LNCAP (cell line): ENCODE data around the gene KCNJ8.

Experiments
- TF ChIP-seq, protein P1 (sequence below): fragments of 450-650 bp; IDR thresholded peaks from 2 replicates; pipeline ENCODE4 v1.5.1; 2017; ENCODE audit warnings: mild to moderate bottlenecking

KCNJ8 gene

DNA sequence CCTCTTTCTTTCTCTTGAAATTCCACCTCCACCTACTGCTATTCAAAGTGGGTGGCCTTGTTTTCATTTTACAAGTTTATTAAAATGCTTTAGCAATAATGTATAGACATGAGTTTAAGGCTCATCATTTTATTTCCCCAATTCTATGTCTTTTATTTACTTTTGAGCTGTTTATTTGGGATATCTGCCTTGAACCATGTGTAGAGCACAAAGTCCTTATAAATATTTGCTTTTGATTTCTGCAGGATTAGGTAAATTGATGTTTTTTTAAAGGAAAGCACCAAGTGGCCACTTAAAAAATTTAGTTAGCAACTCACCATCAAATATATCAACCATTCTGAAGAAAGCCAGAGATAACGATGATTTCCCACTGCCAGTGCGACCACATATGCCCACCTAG is 39.8 kb upstream of the KCNJ8 start:
- TF ChIP-seq, protein P1, sequence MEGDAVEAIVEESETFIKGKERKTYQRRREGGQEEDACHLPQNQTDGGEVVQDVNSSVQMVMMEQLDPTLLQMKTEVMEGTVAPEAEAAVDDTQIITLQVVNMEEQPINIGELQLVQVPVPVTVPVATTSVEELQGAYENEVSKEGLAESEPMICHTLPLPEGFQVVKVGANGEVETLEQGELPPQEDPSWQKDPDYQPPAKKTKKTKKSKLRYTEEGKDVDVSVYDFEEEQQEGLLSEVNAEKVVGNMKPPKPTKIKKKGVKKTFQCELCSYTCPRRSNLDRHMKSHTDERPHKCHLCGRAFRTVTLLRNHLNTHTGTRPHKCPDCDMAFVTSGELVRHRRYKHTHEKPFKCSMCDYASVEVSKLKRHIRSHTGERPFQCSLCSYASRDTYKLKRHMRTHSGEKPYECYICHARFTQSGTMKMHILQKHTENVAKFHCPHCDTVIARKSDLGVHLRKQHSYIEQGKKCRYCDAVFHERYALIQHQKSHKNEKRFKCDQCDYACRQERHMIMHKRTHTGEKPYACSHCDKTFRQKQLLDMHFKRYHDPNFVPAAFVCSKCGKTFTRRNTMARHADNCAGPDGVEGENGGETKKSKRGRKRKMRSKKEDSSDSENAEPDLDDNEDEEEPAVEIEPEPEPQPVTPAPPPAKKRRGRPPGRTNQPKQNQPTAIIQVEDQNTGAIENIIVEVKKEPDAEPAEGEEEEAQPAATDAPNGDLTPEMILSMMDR: no peak

GRCh38 chr12:21813751-21814150 is 39.2 kb upstream of the KCNJ8 start:
- TF ChIP-seq, protein P1: no peak

GRCh38 chr12:21813125-21813524 is 38.6 kb upstream of the KCNJ8 start:
- TF ChIP-seq, protein P1: no peak

DNA sequence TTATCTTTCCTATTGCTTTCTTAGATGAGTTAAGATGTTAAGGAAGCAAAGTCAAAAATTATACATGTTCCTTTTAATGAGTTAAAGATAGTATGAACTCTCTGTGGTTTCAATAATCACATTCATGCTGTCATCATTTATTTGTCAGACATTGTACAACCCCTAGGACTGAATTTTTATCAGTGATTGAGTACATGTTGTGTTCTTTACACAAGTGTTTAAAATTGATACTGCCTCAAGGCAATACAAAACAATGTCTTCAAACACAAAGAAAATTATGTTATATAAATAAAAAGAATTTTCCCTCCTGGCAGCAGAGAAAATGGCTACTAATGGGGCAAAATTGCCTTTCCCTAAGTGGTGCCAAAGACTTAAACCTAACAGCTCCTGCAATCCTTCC is 34.6 kb upstream of the KCNJ8 start:
- TF ChIP-seq, protein P1: no peak

DNA sequence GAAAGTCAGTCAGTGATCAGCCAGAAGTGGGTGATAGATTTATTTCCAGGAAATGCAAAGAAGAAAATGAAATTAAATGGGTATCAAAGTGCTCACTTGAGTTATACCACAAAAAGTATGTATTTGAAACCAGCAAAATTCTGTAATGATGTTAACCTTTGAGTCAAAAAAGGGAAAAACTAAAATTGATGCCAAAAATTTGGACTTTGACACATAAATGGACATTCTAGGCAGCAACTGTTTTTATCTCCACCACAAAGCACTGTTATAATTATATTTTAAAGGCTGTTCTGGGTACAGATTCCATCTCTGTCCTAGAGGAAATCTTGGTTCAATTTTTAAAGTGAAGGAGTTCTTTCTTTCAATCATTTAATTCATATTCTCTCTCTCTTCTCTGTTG is 31.7 kb upstream of the KCNJ8 start:
- TF ChIP-seq, protein P1: no peak

DNA sequence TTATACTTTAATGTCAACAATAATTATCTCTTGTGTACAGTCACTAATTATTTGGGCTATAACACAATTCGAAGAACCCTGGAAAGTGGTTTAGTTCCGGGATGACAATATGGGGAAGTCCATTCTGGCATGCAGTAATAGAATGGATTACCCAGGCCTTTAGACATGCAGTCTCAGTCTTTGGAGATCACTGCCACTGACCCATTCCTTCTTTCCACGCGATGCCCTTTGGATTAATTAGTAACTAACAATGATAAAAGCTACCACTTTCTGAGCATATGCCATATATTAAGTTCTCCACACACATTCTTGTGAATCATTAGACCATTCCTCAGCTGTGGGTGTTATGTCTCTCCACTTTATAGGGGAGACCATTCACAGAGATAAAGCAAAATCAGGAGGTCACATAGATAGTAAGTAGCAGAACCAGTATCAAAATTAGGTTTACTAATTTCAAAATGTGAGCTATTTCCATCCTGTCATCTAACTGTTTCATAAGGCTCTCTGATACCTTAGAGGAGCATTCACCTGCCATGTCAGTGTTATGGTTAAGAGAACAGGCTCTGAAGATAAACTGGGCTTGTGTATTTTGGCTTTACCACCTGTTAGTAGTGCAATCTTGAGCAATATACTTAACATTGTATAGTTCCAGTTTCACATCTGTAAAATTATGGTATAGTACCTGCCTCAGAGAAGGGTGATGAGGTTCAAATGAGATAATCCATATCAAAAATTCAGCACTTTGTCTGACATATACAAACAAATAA is 27.2 kb upstream of the KCNJ8 start:
- TF ChIP-seq, protein P1: no peak

DNA sequence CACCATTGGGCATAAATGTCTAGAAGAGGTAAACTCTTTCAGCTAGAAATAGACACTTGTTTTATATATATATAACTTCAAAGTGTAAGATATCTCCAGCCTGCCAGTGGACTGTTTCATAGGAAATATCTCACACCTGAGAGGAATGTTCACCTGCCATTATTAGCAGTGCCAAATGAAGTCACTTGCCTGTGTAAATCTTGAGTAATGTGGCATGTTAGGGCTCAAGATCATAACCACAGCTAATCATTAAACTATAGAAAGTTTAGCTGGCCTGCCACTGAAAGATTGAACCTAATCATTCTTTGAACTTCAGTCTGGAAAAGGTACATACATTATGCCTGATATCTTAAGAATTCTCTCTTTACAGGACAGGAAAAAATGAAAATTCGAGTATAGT is 25.5 kb upstream of the KCNJ8 start:
- TF ChIP-seq, protein P1: no peak

DNA sequence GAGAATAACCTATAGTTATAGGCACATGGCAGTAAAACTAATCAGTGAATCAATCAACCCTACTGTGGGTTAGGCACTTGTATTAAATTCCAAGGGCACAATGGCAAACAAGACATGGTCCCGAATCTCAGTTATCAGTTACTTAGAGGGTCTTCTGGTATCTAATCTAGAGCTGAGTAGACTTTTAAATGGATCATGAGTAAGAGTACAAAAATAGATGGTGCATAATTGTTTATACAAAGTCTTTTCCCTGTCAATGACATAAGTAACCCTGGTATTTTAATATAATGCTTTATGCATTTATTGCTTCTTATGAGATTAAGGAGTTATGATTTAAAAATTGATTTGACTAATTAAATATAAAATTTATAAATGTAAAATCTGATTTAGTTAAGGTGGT is 23.0 kb upstream of the KCNJ8 start:
- TF ChIP-seq, protein P1: no peak
